Neural progenitor cell (in vitro differentiated cells): Measurements from ENCODE around the gene PSTPIP1. TPM values are rescaled to one million over a fixed set of nuclear protein-coding genes. Genes with fewer than 3 reads are reported as not detected.

Source experiments
- DNase-seq: peaks from one replicate; pipeline ENCODE4 v3.0.0-alpha.2; 2016; ENCODE audit warnings: low spot score
- H2AFZ ChIP-seq: fragments of 200-600 bp; sonication (generic); replicated peaks from 2 replicates; pipeline ENCODE4 v1.6.1; 2016; ENCODE audit warnings: antibody characterized with exemption
- H3F3A ChIP-seq: fragments of 200-600 bp; sonication (generic); 2 replicates; pipeline ENCODE4 v1.6.1; 2016; ENCODE audit warnings: antibody characterized with exemption, low read depth
- H3K27ac ChIP-seq: fragments of 200-600 bp; sonication (generic); 2 replicates; pipeline ENCODE4 v1.5.1; 2016; ENCODE audit warnings: mild to moderate bottlenecking
- H3K27me3 ChIP-seq: fragments of 200-600 bp; sonication (generic); 2 replicates; pipeline ENCODE4 v1.6.1; 2016; ENCODE audit warnings: mild to moderate bottlenecking, moderate library complexity
- H3K36me3 ChIP-seq: fragments of 200-600 bp; sonication (generic); 2 replicates; pipeline ENCODE4 v1.5.1; 2016
- H3K4me1 ChIP-seq: fragments of 200-600 bp; sonication (generic); 2 replicates; pipeline ENCODE4 v1.6.1; 2016; ENCODE audit warnings: mixed run types
- H3K4me2 ChIP-seq: fragments of 200-600 bp; sonication (generic); 2 replicates; pipeline ENCODE4 v1.6.1; 2016
- H3K4me3 ChIP-seq: fragments of 200-600 bp; sonication (generic); 2 replicates; pipeline ENCODE4 v1.5.1; 2016
- H3K79me2 ChIP-seq: fragments of 200-600 bp; sonication (generic); 2 replicates; pipeline ENCODE4 v1.6.1; 2016; ENCODE audit warnings: low read depth
- H3K9ac ChIP-seq: fragments of 200-600 bp; sonication (generic); 2 replicates; pipeline ENCODE4 v1.6.1; 2016
- H3K9me3 ChIP-seq: fragments of 200-600 bp; sonication (generic); 2 replicates; pipeline ENCODE4 v1.5.1; 2016; ENCODE audit warnings: low read depth
- H4K20me1 ChIP-seq: fragments of 200-600 bp; sonication (generic); 2 replicates; pipeline ENCODE4 v1.6.1; 2016; ENCODE audit warnings: low read depth
- H3K27ac Mint-ChIP-seq: 3 replicates; pipeline ENCODE4 v1.8.0; 2021; ENCODE audit warnings: mixed read lengths
- H3K27me3 Mint-ChIP-seq: 2 replicates; pipeline ENCODE4 v1.8.0; 2022; ENCODE audit warnings: low read depth, mild to moderate bottlenecking, inconsistent platforms, moderate library complexity, mixed read lengths; ENCODE audit not compliant: insufficient read depth
- H3K36me3 Mint-ChIP-seq: 3 replicates; pipeline ENCODE4 v1.8.0; 2021; ENCODE audit warnings: mixed read lengths
- H3K4me1 Mint-ChIP-seq: 3 replicates; pipeline ENCODE4 v1.8.0; 2021; ENCODE audit warnings: mixed read lengths
- H3K4me3 Mint-ChIP-seq: 3 replicates; pipeline ENCODE4 v1.8.0; 2021; ENCODE audit warnings: mild to moderate bottlenecking, moderate library complexity, mixed read lengths
- H3K9me3 Mint-ChIP-seq: 3 replicates; pipeline ENCODE4 v1.8.0; 2020; ENCODE audit warnings: mixed read lengths
- CTCF ChIP-seq: fragments of 200-600 bp; sonication (generic); IDR thresholded peaks from 2 replicates; pipeline ENCODE4 v1.5.1; 2017; ENCODE audit warnings: antibody characterized with exemption, mild to moderate bottlenecking
- EZH2 ChIP-seq: fragments of 200-600 bp; sonication (generic); IDR thresholded peaks from 2 replicates; pipeline ENCODE4 v1.6.1; 2017; ENCODE audit warnings: antibody characterized with exemption, mild to moderate bottlenecking, moderate library complexity
- EZH2phosphoT487 ChIP-seq: fragments of 200-600 bp; sonication (generic); IDR thresholded peaks from 2 replicates; pipeline ENCODE4 v1.6.1; 2017; ENCODE audit warnings: antibody characterized with exemption
- total RNA-seq: library from RNA; depleted of rRNA; stranded (reverse); fragments of >200 nt; gene quantifications from 2 replicates; pipeline ENCODE4 v1.2.3, GENCODE V29; 2015; ENCODE audit warnings: low replicate concordance

The PSTPIP1 gene
- total RNA-seq, 1 donor from 2014 or later, result 0.19 TPM

- Histone ChIP-seq H3K79me2 (peaks cover 49% of the 10 kb centered on the region), H3K27ac (peak within 1 kb of the TSS; percentile 73)
- H3K27me3 Mint-ChIP-seq, result peaks cover 2% of the 10 kb centered on the region
Measured at GRCh38 chr15:77070495-77071304, 75.8 kb downstream of the PSTPIP1 start, which contains the start of gene TSPAN3. Gene TSPAN3, minus strand, starts transcription at chr15:77071109. Its CDS starts 155 bp downstream, at chr15:77070954.

GRCh38 chr15:77071305-77072223, 76.6 kb downstream of the PSTPIP1 start:
- Histone ChIP-seq H3K27ac (no peak overlapping the region), H3K79me2 (peaks cover 40% of the 10 kb centered on the region), H3K9ac (no peak overlapping the region), H3K27me3 (no peaks in the 10 kb centered on the region), H3K36me3 (no peaks in the 10 kb centered on the region), H4K20me1 (peaks cover 39% of the 10 kb centered on the region), H3K4me2 (peak overlapping the region; percentile 32), H2AFZ (peak overlapping the region; percentile 98), H3F3A (peaks cover under 1% of the 10 kb centered on the region), H3K4me3 (no peak overlapping the region), H3K9me3 (no peaks in the 10 kb centered on the region), H3K4me1 (peaks cover 23% of the 10 kb centered on the region)
- peaks cover 2% of the 10 kb centered on the region for H3K27me3 Mint-ChIP-seq
- H3K4me1 Mint-ChIP-seq, result peaks cover 30% of the 10 kb centered on the region
- TF ChIP-seq EZH2phosphoT487 (no peak), CTCF (no peak), EZH2 (no peak)
- H3K27ac Mint-ChIP-seq, result peak overlapping the region; percentile 58
- peaks cover 13% of the 10 kb centered on the region for H3K36me3 Mint-ChIP-seq
- DNase-seq, result no peak
- peak overlapping the region; percentile 85 for H3K4me3 Mint-ChIP-seq
- no peaks in the 10 kb centered on the region for H3K9me3 Mint-ChIP-seq

More at GRCh38 chr15:77070495-77071304, 75.8 kb downstream of the PSTPIP1 start, which contains the start of gene TSPAN3:
- Histone ChIP-seq H4K20me1 (peaks cover 47% of the 10 kb centered on the region), H3K27me3 (no peaks in the 10 kb centered on the region), H2AFZ (peak within 1 kb of the TSS; percentile 98), H3K9ac (peak within 1 kb of the TSS; percentile 76), H3K4me2 (peak within 1 kb of the TSS; percentile 98), H3K9me3 (no peaks in the 10 kb centered on the region), H3K4me1 (peaks cover 23% of the 10 kb centered on the region), H3K4me3 (peak within 1 kb of the TSS; percentile 88), H3F3A (no peaks in the 10 kb centered on the region), H3K36me3 (no peaks in the 10 kb centered on the region)
- Mint-ChIP-seq H3K27ac (peak within 1 kb of the TSS; percentile 58), H3K36me3 (peaks cover 14% of the 10 kb centered on the region), H3K9me3 (no peaks in the 10 kb centered on the region), H3K4me1 (peaks cover 31% of the 10 kb centered on the region), H3K4me3 (peak within 1 kb of the TSS; percentile 90)
- no peak for TF ChIP-seq EZH2phosphoT487
- no peak for TF ChIP-seq CTCF
- TF ChIP-seq EZH2, result no peak
- DNase-seq, result peak; percentile 98

GRCh38 chr15:77074350-77074749, 79.4 kb downstream of the PSTPIP1 start:
- H3K27me3 ChIP-seq, result no peaks in the 10 kb centered on the region
- H3F3A ChIP-seq, result peaks cover 8% of the 10 kb centered on the region
- Mint-ChIP-seq H3K27ac (no peak overlapping the region), H3K9me3 (no peaks in the 10 kb centered on the region), H3K36me3 (no peaks in the 10 kb centered on the region), H3K4me1 (peaks cover 11% of the 10 kb centered on the region), H3K27me3 (peaks cover 1% of the 10 kb centered on the region), H3K4me3 (no peak overlapping the region)
- no peaks in the 10 kb centered on the region for H3K9me3 ChIP-seq
- no peaks in the 10 kb centered on the region for H3K36me3 ChIP-seq
- no peak overlapping the region for H3K4me2 ChIP-seq
- H3K27ac ChIP-seq, result no peak overlapping the region
- H3K4me1 ChIP-seq, result peaks cover 10% of the 10 kb centered on the region
- H3K79me2 ChIP-seq, result peaks cover 12% of the 10 kb centered on the region
- TF ChIP-seq CTCF, result no peak
- TF ChIP-seq EZH2, result no peak
- no peak for TF ChIP-seq EZH2phosphoT487
- no peak overlapping the region for H3K9ac ChIP-seq
- H2AFZ ChIP-seq, result no peak overlapping the region
- DNase-seq, result no peak
- H3K4me3 ChIP-seq, result no peak overlapping the region
- peaks cover 11% of the 10 kb centered on the region for H4K20me1 ChIP-seq
